ENCODE results near the gene POPDC3.

- TF ChIP-seq POLR2A (IDR thresholded peaks at IDR 0.05), result no peak
- TF ChIP-seq, protein P1, sequence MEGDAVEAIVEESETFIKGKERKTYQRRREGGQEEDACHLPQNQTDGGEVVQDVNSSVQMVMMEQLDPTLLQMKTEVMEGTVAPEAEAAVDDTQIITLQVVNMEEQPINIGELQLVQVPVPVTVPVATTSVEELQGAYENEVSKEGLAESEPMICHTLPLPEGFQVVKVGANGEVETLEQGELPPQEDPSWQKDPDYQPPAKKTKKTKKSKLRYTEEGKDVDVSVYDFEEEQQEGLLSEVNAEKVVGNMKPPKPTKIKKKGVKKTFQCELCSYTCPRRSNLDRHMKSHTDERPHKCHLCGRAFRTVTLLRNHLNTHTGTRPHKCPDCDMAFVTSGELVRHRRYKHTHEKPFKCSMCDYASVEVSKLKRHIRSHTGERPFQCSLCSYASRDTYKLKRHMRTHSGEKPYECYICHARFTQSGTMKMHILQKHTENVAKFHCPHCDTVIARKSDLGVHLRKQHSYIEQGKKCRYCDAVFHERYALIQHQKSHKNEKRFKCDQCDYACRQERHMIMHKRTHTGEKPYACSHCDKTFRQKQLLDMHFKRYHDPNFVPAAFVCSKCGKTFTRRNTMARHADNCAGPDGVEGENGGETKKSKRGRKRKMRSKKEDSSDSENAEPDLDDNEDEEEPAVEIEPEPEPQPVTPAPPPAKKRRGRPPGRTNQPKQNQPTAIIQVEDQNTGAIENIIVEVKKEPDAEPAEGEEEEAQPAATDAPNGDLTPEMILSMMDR (IDR thresholded peaks at IDR 0.05), result no peak
These were observed 11.9 kb downstream of the POPDC3 start for GRCh38 chr6:105167914-105168313.

All from adrenal gland (tissue), 5 donors.